ENCODE data around the gene ENTPD2.

ENTPD2 gene

GRCh38 chr9:137069508-137070091 lies 15.7 kb upstream of the ENTPD2 start (continued):
- peak; percentile 45 for TF ChIP-seq PRDM10 (tag by site-specific recombination; IDR thresholded peaks at IDR 0.05)
- TF ChIP-seq ZBTB20 (tag by site-specific recombination; IDR thresholded peaks at IDR 0.05), result peak; percentile 61; the same call in 1 of the 2 replicates
- peak; percentile 8; the same call in 1 of the 2 replicates for TF ChIP-seq PATZ1 (tag by site-specific recombination; IDR thresholded peaks at IDR 0.05)
- peak; percentile 87 for TF ChIP-seq ZBTB6 (tag by site-specific recombination; IDR thresholded peaks at IDR 0.05)
- TF ChIP-seq ZNF398 (tag by site-specific recombination; IDR thresholded peaks at IDR 0.05), result no peak
- TF ChIP-seq ZNF354C (tag by site-specific recombination; IDR thresholded peaks at IDR 0.05; ENCODE audit: borderline replicate concordance, low read depth), result no peak
- no peak for TF ChIP-seq ZNF660 (tag by site-specific recombination; IDR thresholded peaks at IDR 0.05)
- no peak for TF ChIP-seq ZNF777 (tag by site-specific recombination; IDR thresholded peaks at IDR 0.05; ENCODE audit: borderline replicate concordance)
- no peak for TF ChIP-seq ZNF623 (tag by site-specific recombination; IDR thresholded peaks at IDR 0.05)
- peak; percentile 40; the same call in 1 of the 2 replicates for TF ChIP-seq ZNF600 (tag by site-specific recombination; IDR thresholded peaks at IDR 0.05)
- no peak for TF ChIP-seq HOXD13 (CRISPR knock-in tag; IDR thresholded peaks at IDR 0.05; ENCODE audit: borderline replicate concordance)
- no peak for TF ChIP-seq ZNF394 (tag by site-specific recombination; IDR thresholded peaks at IDR 0.05; ENCODE audit: borderline replicate concordance)
- no peak for TF ChIP-seq ZNF792 (tag by site-specific recombination; IDR thresholded peaks at IDR 0.05)
- no peak for TF ChIP-seq RBAK (tag by site-specific recombination; IDR thresholded peaks at IDR 0.05)
- TF ChIP-seq ZNF549 (tag by site-specific recombination; IDR thresholded peaks at IDR 0.05), result no peak
- TF ChIP-seq ZNF266 (tag by site-specific recombination; IDR thresholded peaks at IDR 0.05; ENCODE audit: low read depth), result no peak
- TF ChIP-seq ZXDB (tag by site-specific recombination; IDR thresholded peaks at IDR 0.05), result no peak
- peak; percentile 97 for TF ChIP-seq ZNF449 (tag by site-specific recombination; IDR thresholded peaks at IDR 0.05)
- TF ChIP-seq ZNF280D (tag by site-specific recombination; IDR thresholded peaks at IDR 0.05), result no peak
- no peak for TF ChIP-seq ZSCAN16 (tag by site-specific recombination; IDR thresholded peaks at IDR 0.05)
- TF ChIP-seq SETDB1 (IDR thresholded peaks at IDR 0.05; ENCODE audit: insufficient read length, low read length), result no peak
- no peak for TF ChIP-seq KLF8 (tag by site-specific recombination; IDR thresholded peaks at IDR 0.05)
- no peak for TF ChIP-seq KLF7 (tag by site-specific recombination; IDR thresholded peaks at IDR 0.05; ENCODE audit: borderline replicate concordance)
- TF ChIP-seq ZNF791 (tag by site-specific recombination; IDR thresholded peaks at IDR 0.05), result no peak
- TF ChIP-seq KLF10 (tag by site-specific recombination; IDR thresholded peaks at IDR 0.05), result no peak
